ENCODE data around the gene TNFSF4.
A peak's percentile ranks its signal among the peaks of the same experiment; 100 is the strongest.
"Not testable (repeated sequence)": the region's sequence is repeated elsewhere in the genome, so short reads cannot be mapped to it uniquely, and the experiment has no call there.

Gene TNFSF4

DNA sequence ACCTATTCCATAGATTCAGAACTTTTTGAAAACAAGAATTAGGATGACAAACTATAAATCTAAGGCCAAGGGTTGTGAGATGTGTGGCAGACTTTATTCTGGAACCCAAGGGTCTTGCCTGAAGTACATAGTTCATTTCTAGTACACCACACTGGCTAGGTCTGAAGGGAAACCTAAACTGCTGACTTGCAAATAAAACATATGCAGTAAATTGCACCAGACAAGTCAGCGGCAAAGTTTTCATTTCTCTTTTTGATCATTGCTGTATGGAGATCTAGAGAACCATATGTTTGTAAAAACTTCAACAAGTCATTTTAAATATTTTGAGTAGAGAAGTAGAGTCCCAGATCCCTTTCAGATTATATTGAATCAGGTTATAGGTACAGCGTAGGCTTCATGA lies 43.9 kb downstream of the TNFSF4 start:
- no peak for DNase-seq (ENCODE audit: low spot score)

GRCh38 chr1:173162601-173163000 lies 44.5 kb downstream of the TNFSF4 start:
- no peak for DNase-seq (ENCODE audit: low spot score)

- DNase-seq (ENCODE audit: low spot score): no peak
These were observed 45.5 kb downstream of the TNFSF4 start for GRCh38 chr1:173161510-173162221.

- not testable (repeated sequence) for DNase-seq (ENCODE audit: low spot score)
These were observed 53.2 kb downstream of the TNFSF4 start for GRCh38 chr1:173153964-173154363.

GRCh38 chr1:173153503-173153902 lies 53.6 kb downstream of the TNFSF4 start:
- DNase-seq (ENCODE audit: low spot score): no peak

DNA sequence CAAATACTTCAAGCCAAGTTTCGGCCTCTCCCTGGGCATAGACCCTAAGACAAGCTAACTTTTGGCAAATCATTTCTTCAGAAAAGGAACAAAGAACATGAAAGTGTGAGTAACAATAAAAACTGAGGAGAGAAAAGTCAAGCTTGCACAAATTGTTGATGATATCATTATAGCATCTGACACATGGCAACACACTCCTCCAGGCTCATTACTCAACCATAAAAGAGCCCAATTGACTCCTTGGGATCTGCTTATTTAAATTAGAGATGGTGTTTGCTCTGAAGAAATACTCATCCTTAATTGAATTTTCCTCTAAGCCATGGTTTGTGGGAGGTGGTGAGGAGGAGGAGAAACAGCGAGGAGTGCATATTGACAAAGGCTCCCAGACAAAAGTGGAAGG lies 54.5 kb downstream of the TNFSF4 start:
- DNase-seq (ENCODE audit: low spot score): no peak

- DNase-seq (ENCODE audit: low spot score): no peak
These were observed 56.3 kb downstream of the TNFSF4 start for GRCh38 chr1:173150795-173151194.

- DNase-seq (ENCODE audit: low spot score): peak; percentile 49
These were observed 57.2 kb downstream of the TNFSF4 start for GRCh38 chr1:173149887-173150286.

- no peak for DNase-seq (ENCODE audit: low spot score)
These were observed 58.2 kb downstream of the TNFSF4 start for GRCh38 chr1:173148971-173149370.

GRCh38 chr1:173148545-173148944 lies 58.6 kb downstream of the TNFSF4 start:
- DNase-seq (ENCODE audit: low spot score): no peak

DNA sequence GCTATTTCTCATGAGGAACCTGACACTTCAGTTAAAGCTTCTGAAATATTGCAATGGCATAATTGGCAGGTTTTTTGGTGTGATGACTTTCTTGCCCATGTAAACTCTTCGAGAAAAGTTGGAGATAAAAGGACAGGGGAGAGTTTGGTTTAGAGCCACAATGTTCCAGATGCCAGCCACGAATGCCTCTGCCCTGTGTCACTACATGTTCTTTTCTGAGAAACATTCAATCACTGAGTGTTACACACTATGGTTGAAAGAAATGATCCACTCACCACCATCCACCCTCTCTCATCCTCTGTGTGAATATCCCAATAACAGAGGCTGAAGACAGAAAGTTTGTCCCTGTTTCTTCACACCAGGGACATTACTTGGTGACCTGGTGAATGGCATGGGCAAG lies 66.4 kb downstream of the TNFSF4 start:
- DNase-seq (ENCODE audit: low spot score): no peak

- DNase-seq (ENCODE audit: low spot score): no peak
These were observed 67.4 kb downstream of the TNFSF4 start for GRCh38 chr1:173139706-173140105.

DNA sequence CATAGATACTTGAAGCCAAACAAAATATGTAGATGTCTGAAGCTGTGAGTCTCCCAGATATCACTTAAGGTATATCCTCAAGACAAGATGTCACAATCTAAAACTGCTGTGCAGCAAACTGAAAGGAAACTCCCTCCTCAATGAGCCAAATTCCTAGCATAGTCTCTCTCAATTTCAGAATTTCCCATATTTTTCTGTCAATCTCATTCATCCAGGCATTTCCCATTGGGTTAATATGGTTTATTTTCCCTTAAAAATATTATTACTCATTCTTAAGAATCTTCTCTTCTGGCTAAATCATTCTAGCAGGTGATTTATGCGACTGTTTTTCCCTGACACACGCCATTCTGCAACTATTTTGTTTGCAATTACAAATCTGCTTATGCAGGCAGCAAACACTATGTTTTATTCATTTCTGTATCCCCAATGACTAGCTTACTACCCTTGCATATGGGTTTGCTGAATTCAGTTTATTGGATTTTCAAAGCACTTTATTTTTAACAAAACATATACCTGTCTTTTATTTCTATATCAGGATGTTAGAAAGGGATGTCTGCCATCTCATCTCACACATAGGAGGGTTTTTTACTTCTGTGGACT lies 69.9 kb downstream of the TNFSF4 start:
- no peak for DNase-seq (ENCODE audit: low spot score)

GRCh38 chr1:173134800-173135199 lies 72.3 kb downstream of the TNFSF4 start:
- DNase-seq (ENCODE audit: low spot score): no peak

GRCh38 chr1:173134029-173134428 lies 73.1 kb downstream of the TNFSF4 start:
- no peak for DNase-seq (ENCODE audit: low spot score)
